Osteoblast (primary cell): ENCODE data around the gene CYP4X1. TPM values are rescaled to one million over a fixed set of nuclear protein-coding genes. Genes with fewer than 3 reads are reported as not detected.

Experiments used
- DNase-seq: peaks from one replicate; pipeline ENCODE4 v3.0.0; 2011; ENCODE audit warnings: low spot score, mixed read lengths; ENCODE audit not compliant: insufficient read length; ENCODE audit errors: missing footprints
- H2AFZ ChIP-seq: 2 replicates; pipeline ENCODE4 v1.6.0; 2011; ENCODE audit warnings: mild to moderate bottlenecking, low read length
- H3K27ac ChIP-seq: 2 replicates; pipeline ENCODE4 v1.5.1; 2011; ENCODE audit warnings: mild to moderate bottlenecking, low read depth, low read length, moderate library complexity
- H3K27me3 ChIP-seq: 2 replicates; pipeline ENCODE4 v1.6.0; 2012; ENCODE audit warnings: mild to moderate bottlenecking, control low read depth, inconsistent platforms, low read length, moderate library complexity; ENCODE audit not compliant: insufficient read depth
- H3K36me3 ChIP-seq: 2 replicates; pipeline ENCODE4 v1.5.1; 2011; ENCODE audit warnings: mild to moderate bottlenecking, low read length, control low read depth, moderate library complexity; ENCODE audit not compliant: insufficient read depth
- H3K4me1 ChIP-seq: 2 replicates; pipeline ENCODE4 v1.5.1; 2011; ENCODE audit warnings: mild to moderate bottlenecking, low read length, control low read depth, moderate library complexity; ENCODE audit not compliant: insufficient read depth
- H3K4me2 ChIP-seq: 2 replicates; pipeline ENCODE4 v1.6.0; 2011; ENCODE audit warnings: mild to moderate bottlenecking, low read length; ENCODE audit not compliant: insufficient read depth
- H3K4me3 ChIP-seq: fragments of 200-600 bp; sonication (generic); 3 replicates; pipeline ENCODE4 v1.5.1; 2012; ENCODE audit warnings: mild to moderate bottlenecking, low read length, inconsistent platforms; ENCODE audit not compliant: insufficient read depth
- H3K79me2 ChIP-seq: 2 replicates; pipeline ENCODE4 v1.6.0; 2012; ENCODE audit warnings: mild to moderate bottlenecking, low read length, control low read depth, inconsistent platforms; ENCODE audit not compliant: insufficient read depth
- H3K9me3 ChIP-seq: 2 replicates; pipeline ENCODE4 v1.5.1; 2011; ENCODE audit warnings: low read depth, low read length, control low read depth
- H4K20me1 ChIP-seq: 2 replicates; pipeline ENCODE4 v1.6.0; 2012; ENCODE audit warnings: mild to moderate bottlenecking, low read length, control low read depth; ENCODE audit not compliant: insufficient read depth
- total RNA-seq: library from RNA; depleted of rRNA; stranded (reverse); fragments of >200 nt; gene quantifications from 2 replicates; pipeline ENCODE4 v1.2.3, GENCODE V29; 2012
- TF ChIP-seq, protein P1 (sequence below): IDR thresholded peaks from 2 replicates; pipeline ENCODE4 v1.5.1; 2011; ENCODE audit warnings: mild to moderate bottlenecking, low read depth, low read length, moderate library complexity; ENCODE audit errors: extremely low read depth

CYP4X1 gene
- total RNA-seq, 1 donor: 0.72 TPM

DNA sequence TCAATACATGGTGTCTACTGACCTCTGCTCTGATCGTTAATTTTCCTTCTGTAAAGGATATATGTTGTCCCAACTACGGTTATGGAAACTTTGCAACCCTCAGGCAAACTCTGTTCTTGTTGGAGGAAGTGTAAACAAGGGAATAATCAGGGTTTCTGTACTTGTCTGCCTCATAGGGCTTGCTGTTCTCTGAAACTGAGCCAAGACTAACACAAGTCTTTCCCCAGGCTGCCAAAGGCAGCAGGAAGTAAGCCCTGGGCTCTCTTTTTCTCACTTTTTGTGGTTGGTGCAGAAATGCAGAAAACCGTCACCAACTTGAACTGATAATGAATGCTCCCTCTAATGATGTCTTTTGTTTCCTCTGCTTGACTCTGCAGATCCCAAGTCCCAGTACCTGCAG is 7.6 kb downstream of the CYP4X1 start:
- Histone ChIP-seq H3K4me2 (no peak overlapping the region), H3K36me3 (no peaks in the 10 kb centered on the region), H3K9me3 (no peaks in the 10 kb centered on the region), H3K27ac (no peak overlapping the region), H4K20me1 (no peaks in the 10 kb centered on the region), H3K4me3 (no peak overlapping the region), H3K4me1 (no peaks in the 10 kb centered on the region), H3K79me2 (no peaks in the 10 kb centered on the region), H2AFZ (no peak overlapping the region), H3K27me3 (no peaks in the 10 kb centered on the region)
- TF ChIP-seq, protein P1, sequence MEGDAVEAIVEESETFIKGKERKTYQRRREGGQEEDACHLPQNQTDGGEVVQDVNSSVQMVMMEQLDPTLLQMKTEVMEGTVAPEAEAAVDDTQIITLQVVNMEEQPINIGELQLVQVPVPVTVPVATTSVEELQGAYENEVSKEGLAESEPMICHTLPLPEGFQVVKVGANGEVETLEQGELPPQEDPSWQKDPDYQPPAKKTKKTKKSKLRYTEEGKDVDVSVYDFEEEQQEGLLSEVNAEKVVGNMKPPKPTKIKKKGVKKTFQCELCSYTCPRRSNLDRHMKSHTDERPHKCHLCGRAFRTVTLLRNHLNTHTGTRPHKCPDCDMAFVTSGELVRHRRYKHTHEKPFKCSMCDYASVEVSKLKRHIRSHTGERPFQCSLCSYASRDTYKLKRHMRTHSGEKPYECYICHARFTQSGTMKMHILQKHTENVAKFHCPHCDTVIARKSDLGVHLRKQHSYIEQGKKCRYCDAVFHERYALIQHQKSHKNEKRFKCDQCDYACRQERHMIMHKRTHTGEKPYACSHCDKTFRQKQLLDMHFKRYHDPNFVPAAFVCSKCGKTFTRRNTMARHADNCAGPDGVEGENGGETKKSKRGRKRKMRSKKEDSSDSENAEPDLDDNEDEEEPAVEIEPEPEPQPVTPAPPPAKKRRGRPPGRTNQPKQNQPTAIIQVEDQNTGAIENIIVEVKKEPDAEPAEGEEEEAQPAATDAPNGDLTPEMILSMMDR: no peak
- DNase-seq: no peak

- Histone ChIP-seq H3K27me3 (no peaks in the 10 kb centered on the region), H3K4me1 (no peaks in the 10 kb centered on the region), H3K27ac (no peak overlapping the region), H3K4me2 (no peak overlapping the region), H4K20me1 (no peaks in the 10 kb centered on the region), H2AFZ (no peak overlapping the region), H3K4me3 (no peak overlapping the region), H3K9me3 (no peaks in the 10 kb centered on the region), H3K79me2 (no peaks in the 10 kb centered on the region), H3K36me3 (no peaks in the 10 kb centered on the region)
- no peak for DNase-seq
- TF ChIP-seq, protein P1: no peak
These were observed 8.1 kb downstream of the CYP4X1 start for GRCh38 chr1:47031585-47031984.

DNA sequence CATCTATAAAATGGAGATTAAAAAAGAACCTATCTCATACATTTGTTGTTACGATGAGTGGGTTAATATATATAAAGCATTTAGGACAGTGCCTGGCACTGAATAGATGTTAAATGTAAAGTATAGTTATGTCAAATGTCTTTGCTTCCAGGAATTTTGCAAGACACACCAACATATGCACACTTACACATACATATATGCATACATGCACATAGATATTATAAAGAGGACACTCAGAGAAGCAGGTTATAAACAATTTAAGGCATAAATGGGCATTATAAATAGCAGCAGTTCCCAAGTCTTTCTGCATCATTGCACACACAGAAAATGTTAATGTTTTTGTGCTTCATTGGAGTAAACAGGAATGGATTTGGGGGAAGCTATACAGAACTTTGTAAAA is 13.3 kb downstream of the CYP4X1 start:
- DNase-seq: no peak
- Histone ChIP-seq H3K27ac (no peak overlapping the region), H3K4me2 (no peak overlapping the region), H3K4me3 (no peak overlapping the region), H3K79me2 (no peaks in the 10 kb centered on the region), H2AFZ (no peak overlapping the region), H3K4me1 (no peaks in the 10 kb centered on the region), H3K36me3 (no peaks in the 10 kb centered on the region), H3K27me3 (no peaks in the 10 kb centered on the region), H3K9me3 (no peaks in the 10 kb centered on the region), H4K20me1 (no peaks in the 10 kb centered on the region)
- TF ChIP-seq, protein P1: no peak

DNA sequence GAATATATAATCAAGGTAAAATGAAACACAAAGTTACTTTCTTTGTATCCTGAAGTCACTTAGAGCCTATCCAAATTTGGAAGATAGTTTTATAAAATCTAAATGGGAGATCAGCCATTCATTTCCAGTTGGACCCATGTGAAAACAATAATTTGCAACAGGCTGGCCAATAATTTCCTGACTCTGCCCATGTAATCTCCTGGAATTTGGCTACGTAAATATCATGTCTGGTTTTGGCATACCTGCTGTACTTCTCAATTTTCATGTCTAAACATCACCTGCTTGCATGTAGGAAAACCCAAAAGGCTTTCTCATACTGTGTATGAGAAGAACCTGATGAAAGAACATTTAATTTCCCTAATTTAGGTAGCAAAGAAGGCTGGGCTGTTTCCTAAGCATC is 35.9 kb downstream of the CYP4X1 start:
- no peaks in the 10 kb centered on the region for H3K4me1 ChIP-seq
- no peaks in the 10 kb centered on the region for H3K79me2 ChIP-seq
- no peaks in the 10 kb centered on the region for H4K20me1 ChIP-seq
- no peak for DNase-seq
- no peak overlapping the region for H2AFZ ChIP-seq
- H3K27me3 ChIP-seq: no peaks in the 10 kb centered on the region
- H3K9me3 ChIP-seq: no peaks in the 10 kb centered on the region
- H3K27ac ChIP-seq: no peak overlapping the region
- no peak overlapping the region for H3K4me2 ChIP-seq
- no peak overlapping the region for H3K4me3 ChIP-seq
- TF ChIP-seq, protein P1: no peak
- H3K36me3 ChIP-seq: no peaks in the 10 kb centered on the region
